A549 (cell line): Measurements from ENCODE around the gene DGKE.

ENCODE experiments used
- EP300 ChIP-seq, 2 experiments: fragments of >200 bp; sonication (Bioruptor Twin); formaldehyde crosslinking; IDR thresholded peaks; 2 replicates in 1 of 2; 3 replicates in 1 of 2; pipeline ENCODE4 v1.6.1; 2016 to 2017
- MYC ChIP-seq: IDR thresholded peaks from 2 replicates; pipeline ENCODE4 v1.6.1; 2012; ENCODE audit warnings: mild to moderate bottlenecking, inconsistent platforms, low read length, improper control_type of control experiment, borderline replicate concordance
- POLR2A ChIP-seq: IDR thresholded peaks from 2 replicates; pipeline ENCODE4 v1.6.1; 2012; ENCODE audit warnings: mild to moderate bottlenecking, low read length
- SMC3 ChIP-seq: fragments of >200 bp; sonication (Bioruptor Twin); formaldehyde crosslinking; IDR thresholded peaks from 3 replicates; pipeline ENCODE4 v1.6.1; 2018; ENCODE audit warnings: inconsistent platforms
- TF ChIP-seq, protein P1 (sequence below): fragments of >200 bp; sonication (Bioruptor Twin); formaldehyde crosslinking; IDR thresholded peaks from 3 replicates; pipeline ENCODE4 v1.5.1; 2016
- TF ChIP-seq, protein P2 (sequence below): fragments of 450-650 bp; IDR thresholded peaks from 2 replicates; pipeline ENCODE4 v1.6.1; 2014; ENCODE audit warnings: antibody characterized with exemption

DNA sequence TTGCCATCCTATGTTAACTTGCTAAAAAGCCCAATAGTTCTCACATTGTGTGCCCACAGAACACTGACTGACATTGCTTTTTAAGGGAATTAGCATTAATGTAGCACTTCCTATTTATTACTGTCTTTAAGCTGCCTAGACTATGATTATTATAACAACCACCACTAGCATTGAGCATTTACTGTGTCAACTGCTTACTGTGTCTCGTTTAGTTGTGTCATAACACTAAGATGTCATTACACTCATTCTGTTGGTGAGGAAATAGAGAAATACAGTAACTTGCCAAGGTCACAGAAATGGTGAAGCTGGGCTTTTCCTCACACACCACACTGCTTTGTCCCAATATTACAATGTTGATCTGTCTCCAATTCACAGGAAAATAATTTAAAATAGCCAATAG is 49.7 kb downstream of the DGKE start:
- TF ChIP-seq, protein P1, sequence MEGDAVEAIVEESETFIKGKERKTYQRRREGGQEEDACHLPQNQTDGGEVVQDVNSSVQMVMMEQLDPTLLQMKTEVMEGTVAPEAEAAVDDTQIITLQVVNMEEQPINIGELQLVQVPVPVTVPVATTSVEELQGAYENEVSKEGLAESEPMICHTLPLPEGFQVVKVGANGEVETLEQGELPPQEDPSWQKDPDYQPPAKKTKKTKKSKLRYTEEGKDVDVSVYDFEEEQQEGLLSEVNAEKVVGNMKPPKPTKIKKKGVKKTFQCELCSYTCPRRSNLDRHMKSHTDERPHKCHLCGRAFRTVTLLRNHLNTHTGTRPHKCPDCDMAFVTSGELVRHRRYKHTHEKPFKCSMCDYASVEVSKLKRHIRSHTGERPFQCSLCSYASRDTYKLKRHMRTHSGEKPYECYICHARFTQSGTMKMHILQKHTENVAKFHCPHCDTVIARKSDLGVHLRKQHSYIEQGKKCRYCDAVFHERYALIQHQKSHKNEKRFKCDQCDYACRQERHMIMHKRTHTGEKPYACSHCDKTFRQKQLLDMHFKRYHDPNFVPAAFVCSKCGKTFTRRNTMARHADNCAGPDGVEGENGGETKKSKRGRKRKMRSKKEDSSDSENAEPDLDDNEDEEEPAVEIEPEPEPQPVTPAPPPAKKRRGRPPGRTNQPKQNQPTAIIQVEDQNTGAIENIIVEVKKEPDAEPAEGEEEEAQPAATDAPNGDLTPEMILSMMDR, result no peak
- TF ChIP-seq EP300 (IDR thresholded peaks at IDR 0.05), result no peak
- TF ChIP-seq SMC3, result no peak
- TF ChIP-seq MYC, result no peak
- TF ChIP-seq POLR2A, result no peak
- TF ChIP-seq, protein P2, sequence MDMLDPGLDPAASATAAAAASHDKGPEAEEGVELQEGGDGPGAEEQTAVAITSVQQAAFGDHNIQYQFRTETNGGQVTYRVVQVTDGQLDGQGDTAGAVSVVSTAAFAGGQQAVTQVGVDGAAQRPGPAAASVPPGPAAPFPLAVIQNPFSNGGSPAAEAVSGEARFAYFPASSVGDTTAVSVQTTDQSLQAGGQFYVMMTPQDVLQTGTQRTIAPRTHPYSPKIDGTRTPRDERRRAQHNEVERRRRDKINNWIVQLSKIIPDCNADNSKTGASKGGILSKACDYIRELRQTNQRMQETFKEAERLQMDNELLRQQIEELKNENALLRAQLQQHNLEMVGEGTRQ, result no peak
